ENCODE measurements around the gene RNFT2.

Gene RNFT2

GRCh38 chr12:116802018-116802417, 63.9 kb downstream of the RNFT2 start:
- DNase-seq (ENCODE audit: low spot score), result no peak
- H3K4me3 ChIP-seq, result no peak overlapping the region
- H3K27ac ChIP-seq, result no peak overlapping the region
- no peak for TF ChIP-seq CTCF (IDR thresholded peaks at IDR 0.05)

GRCh38 chr12:116803013-116803736, 65.1 kb downstream of the RNFT2 start:
- no peak for TF ChIP-seq CTCF (IDR thresholded peaks at IDR 0.05)
- Histone ChIP-seq H3K4me3 (no peak overlapping the region), H3K27ac (no peak overlapping the region)
- no peak for DNase-seq (ENCODE audit: low spot score)

- DNase-seq (ENCODE audit: low spot score), result no peak
- TF ChIP-seq CTCF (IDR thresholded peaks at IDR 0.05), result no peak
- Histone ChIP-seq H3K4me3 (no peak overlapping the region), H3K27ac (no peak overlapping the region)
These were observed 65.9 kb downstream of the RNFT2 start for GRCh38 chr12:116804051-116804450.

- TF ChIP-seq CTCF (IDR thresholded peaks at IDR 0.05), result no peak
- no peak overlapping the region for H3K27ac ChIP-seq
- DNase-seq (ENCODE audit: low spot score), result no peak
- H3K4me3 ChIP-seq, result no peak overlapping the region
These were observed 68.8 kb downstream of the RNFT2 start for GRCh38 chr12:116806845-116807440.

DNA sequence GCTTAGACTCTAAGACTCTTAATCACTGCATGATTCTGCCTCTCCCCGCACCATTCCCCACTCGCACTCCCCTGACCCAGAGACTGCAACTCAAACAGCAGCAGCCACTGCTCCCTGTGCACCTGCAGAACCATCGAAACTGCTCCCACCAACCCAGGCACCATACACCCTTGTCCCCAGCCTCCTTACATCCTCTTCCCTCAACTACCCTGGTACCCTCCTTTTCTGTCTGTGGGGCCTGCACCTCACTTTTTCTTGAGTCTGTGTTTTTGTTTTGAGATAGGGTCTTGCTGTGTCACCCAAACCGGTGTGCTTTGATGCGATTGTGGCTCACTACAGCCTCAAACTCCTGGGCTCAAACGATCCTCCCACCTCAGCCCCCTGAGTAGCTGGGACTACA, 69.4 kb downstream of the RNFT2 start:
- DNase-seq (ENCODE audit: low spot score), result no peak
- H3K27ac ChIP-seq, result no peak overlapping the region
- no peak for TF ChIP-seq CTCF (IDR thresholded peaks at IDR 0.05)

GRCh38 chr12:116808113-116809105, 70.3 kb downstream of the RNFT2 start:
- no peak for DNase-seq (ENCODE audit: low spot score)
- Histone ChIP-seq H3K27ac (no peak overlapping the region), H3K4me3 (no peak overlapping the region)
- no peak for TF ChIP-seq CTCF (IDR thresholded peaks at IDR 0.05)

More for the DNA sequence above, 69.4 kb downstream of the RNFT2 start:
- no peak overlapping the region for H3K4me3 ChIP-seq
